SK-N-SH treated with all-trans-retinoic acid at 6 μM for 48 hours (cell line): ENCODE data around the gene ELAC2.

Experiments used
- CSDC2 ChIP-seq: fragments of 250-450 bp; sonication (Bioruptor Pico); IDR thresholded peaks from 2 replicates; pipeline ENCODE4 v1.5.0; 2020; ENCODE audit warnings: mild to moderate bottlenecking, moderate library complexity
- GLIS3 ChIP-seq: fragments of 250-450 bp; sonication (Bioruptor Pico); IDR thresholded peaks from 2 replicates; pipeline ENCODE4 v1.5.0; 2020; ENCODE audit warnings: mild to moderate bottlenecking, moderate library complexity
- TSHZ2 ChIP-seq: fragments of 250-450 bp; sonication (Bioruptor Pico); IDR thresholded peaks from 2 replicates; pipeline ENCODE4 v1.5.0; 2020; ENCODE audit warnings: mild to moderate bottlenecking, moderate library complexity
- ZFP30 ChIP-seq: fragments of 450-650 bp; formaldehyde crosslinking; IDR thresholded peaks from 2 replicates; pipeline ENCODE4 v1.5.0; 2022; ENCODE audit warnings: mild to moderate bottlenecking, moderate library complexity

GRCh38 chr17:13016881-13017654, 759 bp downstream of the ELAC2 start:
- TF ChIP-seq GLIS3 (CRISPR knock-in tag) = no peak
- TF ChIP-seq CSDC2 = no peak
- no peak for TF ChIP-seq ZFP30 (CRISPR knock-in tag)
- no peak for TF ChIP-seq TSHZ2 (CRISPR knock-in tag)
